Glomerular endothelial cell (primary cell): Measurements from ENCODE around the gene SLC44A1. TPM values are rescaled to one million over a fixed set of nuclear protein-coding genes. Genes with fewer than 3 reads are reported as not detected.

Experiments used
- DNase-seq: peaks from one replicate; pipeline ENCODE4 v3.0.0-alpha.2; 2011; ENCODE audit warnings: low read depth, low spot score; ENCODE audit errors: extremely low read depth
- total RNA-seq: library from RNA; depleted of rRNA; stranded (reverse); fragments of >200 nt; gene quantifications from 2 replicates; pipeline ENCODE4 v1.2.3, GENCODE V29; 2015

Gene SLC44A1
- total RNA-seq, 1 donor from 2014 or later = 20.3 TPM

- no peak for DNase-seq
Observed at GRCh38 chr9:105269593-105269992, 25.1 kb downstream of the SLC44A1 start.

DNA sequence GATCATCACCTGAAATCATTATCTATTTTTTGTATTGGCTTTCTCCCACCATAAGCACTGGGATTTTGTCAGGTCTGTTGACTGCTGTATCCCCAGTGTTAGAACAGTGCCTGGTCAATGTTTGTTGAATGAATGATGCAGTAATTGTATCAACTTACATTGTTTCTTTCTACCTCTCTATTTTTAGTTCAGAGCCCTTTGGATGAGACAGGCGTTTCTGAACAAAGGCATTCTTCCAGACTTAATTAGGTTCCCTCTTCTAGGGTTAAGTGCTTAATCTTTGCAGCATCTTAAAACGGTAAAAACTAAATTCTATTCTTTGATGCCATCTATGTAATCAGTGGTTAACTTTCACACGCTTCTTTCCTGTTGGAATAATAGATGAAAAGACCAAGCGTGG lies 26.3 kb downstream of the SLC44A1 start:
- DNase-seq = no peak

GRCh38 chr9:105273731-105274130 lies 29.3 kb downstream of the SLC44A1 start:
- DNase-seq = no peak

GRCh38 chr9:105275111-105275510 lies 30.7 kb downstream of the SLC44A1 start:
- no peak for DNase-seq

DNA sequence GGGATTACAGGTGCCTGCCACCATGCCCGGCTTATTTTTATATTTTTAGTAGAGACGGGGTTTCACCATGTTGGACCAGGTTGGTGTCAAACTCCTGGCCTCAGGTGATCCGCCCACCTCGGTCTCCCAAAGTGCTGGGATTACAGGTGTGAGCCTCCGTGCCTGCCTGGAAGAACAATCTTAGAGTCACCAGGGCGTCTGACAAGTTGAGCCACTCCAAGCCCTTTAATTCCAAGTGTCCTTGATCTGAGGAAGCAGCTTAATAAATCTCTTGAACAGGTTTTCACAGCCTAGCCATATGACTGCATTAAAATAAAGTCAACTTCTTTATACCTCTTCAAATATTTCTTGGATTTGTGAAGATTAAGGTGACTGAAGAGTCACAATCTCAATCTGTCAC lies 31.5 kb downstream of the SLC44A1 start:
- DNase-seq = no peak

- DNase-seq = no peak
Observed at GRCh38 chr9:105278751-105279150, 34.3 kb downstream of the SLC44A1 start.

DNA sequence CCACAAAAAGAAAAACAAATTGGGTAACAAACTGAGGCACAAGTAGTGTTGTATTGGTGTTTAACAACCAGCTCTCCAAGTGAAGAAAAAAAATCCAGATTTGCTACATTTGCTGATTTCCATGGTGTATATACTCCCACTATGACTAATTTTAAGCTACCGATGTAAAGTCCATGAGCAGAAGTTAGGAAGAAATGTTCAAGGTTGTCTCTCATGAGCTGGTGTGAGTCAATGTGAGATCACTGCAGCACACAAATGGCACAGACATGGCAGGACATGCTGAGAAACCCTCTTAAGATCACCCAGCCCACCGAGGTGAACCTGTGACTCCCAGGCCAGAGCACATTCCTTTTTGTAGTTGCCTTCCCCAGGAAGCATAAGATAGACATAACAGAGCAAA lies 36.2 kb downstream of the SLC44A1 start:
- DNase-seq = no peak

GRCh38 chr9:105281272-105281671 lies 36.8 kb downstream of the SLC44A1 start:
- no peak for DNase-seq

DNA sequence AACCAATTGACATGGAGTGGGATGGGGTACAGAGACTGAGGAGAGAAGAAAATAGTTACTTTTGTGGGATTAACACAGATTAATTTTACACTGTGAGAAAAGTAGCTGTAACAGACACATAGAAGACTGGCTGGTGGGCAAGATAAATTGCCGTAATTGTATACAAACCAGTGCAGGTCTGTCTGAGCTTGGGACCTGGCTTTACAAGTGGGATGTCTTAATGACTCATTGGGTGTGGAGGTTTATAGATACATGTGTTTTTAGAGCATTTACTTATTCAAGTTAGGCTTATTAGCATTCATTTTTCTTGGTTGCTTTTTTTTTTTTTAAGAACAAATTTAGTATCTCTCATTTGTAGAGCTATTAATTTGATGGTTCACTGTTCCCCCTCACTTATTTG lies 37.5 kb downstream of the SLC44A1 start:
- no peak for DNase-seq

- DNase-seq = no peak
Observed at GRCh38 chr9:105282870-105283621, 38.6 kb downstream of the SLC44A1 start.

GRCh38 chr9:105283795-105284194 lies 39.3 kb downstream of the SLC44A1 start:
- DNase-seq = no peak

DNA sequence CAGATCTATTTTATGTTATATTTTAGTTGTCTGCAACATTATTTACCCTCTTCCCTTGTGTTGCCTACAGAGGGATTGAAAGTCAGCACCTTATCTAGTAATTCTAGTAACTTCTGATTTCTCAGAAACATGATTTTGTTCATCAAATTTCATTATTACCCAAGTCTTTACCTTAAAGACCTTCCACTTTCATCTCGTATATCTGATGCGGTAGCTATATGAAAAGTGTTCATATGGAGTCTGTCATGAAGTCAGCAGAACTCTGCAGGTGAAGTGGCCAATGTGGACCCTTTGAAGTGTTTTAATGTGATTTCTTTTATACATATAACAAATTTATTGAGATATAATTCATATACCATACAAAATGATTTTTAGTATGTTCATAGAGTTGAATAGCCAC lies 40.0 kb downstream of the SLC44A1 start:
- no peak for DNase-seq

GRCh38 chr9:105286098-105286497 lies 41.6 kb downstream of the SLC44A1 start:
- DNase-seq = no peak

GRCh38 chr9:105289305-105289704 lies 44.9 kb downstream of the SLC44A1 start:
- no peak for DNase-seq

GRCh38 chr9:105290418-105290817 lies 46.0 kb downstream of the SLC44A1 start:
- no peak for DNase-seq

DNA sequence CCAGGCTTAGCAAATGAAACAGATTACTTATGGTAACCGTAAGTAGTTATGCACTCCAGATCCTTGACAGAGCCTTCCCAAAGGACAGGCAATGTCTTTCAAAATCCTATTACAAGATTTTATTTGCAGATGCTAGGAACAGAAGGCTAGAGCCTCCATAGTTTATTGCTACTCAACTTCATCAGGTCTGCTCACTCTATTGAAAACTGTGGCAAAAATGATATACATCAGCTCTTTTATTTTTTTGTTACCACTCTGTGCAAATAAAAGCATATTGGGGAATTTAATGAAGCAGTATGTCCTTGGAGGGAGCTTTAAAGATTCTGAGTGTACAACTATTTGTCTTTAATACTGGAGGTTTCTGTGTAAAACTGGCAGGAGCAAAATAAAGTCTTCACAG lies 46.5 kb downstream of the SLC44A1 start:
- DNase-seq = no peak

- no peak for DNase-seq
Observed at GRCh38 chr9:105291422-105291859, 47.0 kb downstream of the SLC44A1 start.

GRCh38 chr9:105291938-105292337 lies 47.5 kb downstream of the SLC44A1 start:
- no peak for DNase-seq

DNA sequence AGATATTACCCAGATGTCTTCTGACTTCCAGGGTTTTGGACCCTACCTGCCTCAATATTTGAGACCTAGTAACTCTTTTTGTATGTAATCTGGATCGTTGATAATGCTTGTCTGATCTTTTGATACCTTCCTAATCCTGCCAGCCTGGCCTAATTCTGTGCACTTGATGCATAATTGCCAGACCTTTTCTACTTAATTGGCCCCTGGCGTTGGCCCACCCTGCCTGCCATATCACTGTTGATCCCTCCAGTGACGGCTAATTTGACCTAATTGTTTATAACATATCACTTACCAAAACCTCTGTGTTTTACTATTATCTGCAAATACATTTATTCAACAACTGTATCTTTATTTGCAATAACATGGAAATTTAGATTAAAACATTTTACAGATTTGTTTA lies 49.0 kb downstream of the SLC44A1 start:
- no peak for DNase-seq

DNA sequence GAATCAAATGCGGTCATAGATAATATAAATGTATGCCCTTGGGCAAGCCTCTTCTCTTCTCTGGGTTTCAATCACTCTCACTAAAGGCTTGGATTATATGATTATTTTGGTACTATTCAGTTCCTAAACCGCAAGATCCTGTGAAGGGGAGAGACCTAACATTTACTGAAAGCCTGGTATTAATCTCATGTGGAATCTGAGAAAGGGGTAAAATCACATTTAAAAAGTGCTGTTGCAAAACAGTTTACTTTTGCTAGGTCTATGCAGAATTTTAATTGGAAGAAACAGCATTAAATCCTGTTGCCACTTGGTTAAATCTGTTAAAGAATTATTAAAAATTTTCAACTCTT lies 50.7 kb downstream of the SLC44A1 start:
- DNase-seq = no peak

DNA sequence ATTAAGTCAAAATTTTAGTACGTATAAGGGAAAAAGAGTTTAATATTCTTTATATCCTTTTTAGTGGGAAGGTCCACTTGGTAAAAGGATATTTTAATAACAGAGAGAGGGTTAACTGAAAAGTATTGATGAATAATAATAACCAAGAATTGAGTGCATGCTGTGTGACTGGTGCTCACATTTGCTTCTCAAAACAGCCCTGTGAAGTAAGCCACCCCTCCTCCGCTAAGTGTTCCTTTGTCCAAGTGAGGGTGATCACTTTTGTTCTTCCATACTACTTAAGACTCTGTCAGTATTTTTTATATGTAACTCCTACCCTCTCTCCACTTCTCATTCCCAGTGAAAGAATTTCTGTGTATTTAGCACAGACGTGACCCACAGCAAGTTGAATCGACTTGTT lies 51.5 kb downstream of the SLC44A1 start:
- no peak for DNase-seq

DNA sequence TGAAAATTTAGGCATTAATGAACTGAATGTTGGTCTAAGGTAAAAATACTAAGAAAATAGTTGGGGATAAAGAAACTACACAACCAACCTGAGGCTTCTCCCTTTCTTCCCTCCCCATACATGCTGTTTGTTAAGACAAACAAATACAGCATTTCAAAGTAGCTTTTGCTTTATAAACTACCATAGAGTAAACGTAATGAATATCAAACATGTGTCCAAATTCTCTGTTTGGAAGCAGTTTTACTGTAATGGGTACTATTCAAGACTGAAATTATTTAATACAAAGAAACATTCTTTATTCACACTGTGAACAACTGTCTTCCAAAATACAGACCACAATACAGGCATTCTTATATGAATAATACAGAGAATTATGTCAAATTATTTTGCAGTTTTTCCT lies 52.0 kb downstream of the SLC44A1 start:
- DNase-seq = no peak

- peak; percentile 77 for DNase-seq
Observed at GRCh38 chr9:105296877-105297287, 52.4 kb downstream of the SLC44A1 start.
